ENCODE data around the gene CCDC85B. TPM values are rescaled to one million over a fixed set of nuclear protein-coding genes. Genes with fewer than 3 reads are reported as not detected.

Gene CCDC85B
- total and polyA plus RNA-seq, 2 of the 13 experiments (the other 11 are each of a cell fraction or from before 2014, with no cell fraction given) = 8.2 to 19.5 TPM

DNA sequence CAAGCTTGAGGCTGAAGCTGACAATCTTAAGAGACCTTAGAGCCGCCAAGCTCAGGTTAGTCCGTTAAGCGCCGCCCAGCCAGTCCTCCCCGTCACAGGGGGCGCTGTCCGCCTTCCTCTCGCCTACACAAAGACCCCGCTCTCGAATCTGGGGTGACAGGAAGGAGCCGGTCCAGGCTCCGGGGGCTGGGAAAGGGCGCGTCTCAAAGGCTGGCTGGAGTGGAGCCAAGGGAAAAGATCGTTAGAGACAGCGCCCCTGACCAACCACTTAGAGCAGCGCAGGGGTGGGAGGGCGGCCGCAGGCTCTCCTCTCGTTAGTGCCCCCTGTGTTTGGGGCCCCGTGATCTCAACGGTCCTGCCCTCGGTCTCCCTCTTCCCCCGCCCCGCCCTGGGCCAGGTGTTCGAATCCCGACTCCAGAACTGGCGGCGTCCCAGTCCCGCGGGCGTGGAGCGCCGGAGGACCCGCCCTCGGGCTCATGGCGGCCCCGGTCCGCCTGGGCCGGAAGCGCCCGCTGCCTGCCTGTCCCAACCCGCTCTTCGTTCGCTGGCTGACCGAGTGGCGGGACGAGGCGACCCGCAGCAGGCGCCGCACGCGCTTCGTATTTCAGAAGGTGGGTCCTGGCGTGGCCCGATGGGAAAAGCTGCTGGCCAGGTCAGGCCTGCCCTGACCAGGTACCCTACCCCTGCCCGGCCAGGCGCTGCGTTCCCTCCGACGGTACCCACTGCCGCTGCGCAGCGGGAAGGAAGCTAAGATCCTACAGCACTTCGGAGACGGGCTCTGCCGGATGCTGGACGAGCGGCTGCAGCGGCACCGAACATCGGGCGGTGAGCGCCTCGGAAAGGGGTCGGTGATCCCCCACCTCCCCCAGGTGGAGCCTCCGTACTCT is 30.0 kb upstream of the CCDC85B start, which contains the start of gene MUS81 (continued):
- TF ChIP-seq, protein P1, sequence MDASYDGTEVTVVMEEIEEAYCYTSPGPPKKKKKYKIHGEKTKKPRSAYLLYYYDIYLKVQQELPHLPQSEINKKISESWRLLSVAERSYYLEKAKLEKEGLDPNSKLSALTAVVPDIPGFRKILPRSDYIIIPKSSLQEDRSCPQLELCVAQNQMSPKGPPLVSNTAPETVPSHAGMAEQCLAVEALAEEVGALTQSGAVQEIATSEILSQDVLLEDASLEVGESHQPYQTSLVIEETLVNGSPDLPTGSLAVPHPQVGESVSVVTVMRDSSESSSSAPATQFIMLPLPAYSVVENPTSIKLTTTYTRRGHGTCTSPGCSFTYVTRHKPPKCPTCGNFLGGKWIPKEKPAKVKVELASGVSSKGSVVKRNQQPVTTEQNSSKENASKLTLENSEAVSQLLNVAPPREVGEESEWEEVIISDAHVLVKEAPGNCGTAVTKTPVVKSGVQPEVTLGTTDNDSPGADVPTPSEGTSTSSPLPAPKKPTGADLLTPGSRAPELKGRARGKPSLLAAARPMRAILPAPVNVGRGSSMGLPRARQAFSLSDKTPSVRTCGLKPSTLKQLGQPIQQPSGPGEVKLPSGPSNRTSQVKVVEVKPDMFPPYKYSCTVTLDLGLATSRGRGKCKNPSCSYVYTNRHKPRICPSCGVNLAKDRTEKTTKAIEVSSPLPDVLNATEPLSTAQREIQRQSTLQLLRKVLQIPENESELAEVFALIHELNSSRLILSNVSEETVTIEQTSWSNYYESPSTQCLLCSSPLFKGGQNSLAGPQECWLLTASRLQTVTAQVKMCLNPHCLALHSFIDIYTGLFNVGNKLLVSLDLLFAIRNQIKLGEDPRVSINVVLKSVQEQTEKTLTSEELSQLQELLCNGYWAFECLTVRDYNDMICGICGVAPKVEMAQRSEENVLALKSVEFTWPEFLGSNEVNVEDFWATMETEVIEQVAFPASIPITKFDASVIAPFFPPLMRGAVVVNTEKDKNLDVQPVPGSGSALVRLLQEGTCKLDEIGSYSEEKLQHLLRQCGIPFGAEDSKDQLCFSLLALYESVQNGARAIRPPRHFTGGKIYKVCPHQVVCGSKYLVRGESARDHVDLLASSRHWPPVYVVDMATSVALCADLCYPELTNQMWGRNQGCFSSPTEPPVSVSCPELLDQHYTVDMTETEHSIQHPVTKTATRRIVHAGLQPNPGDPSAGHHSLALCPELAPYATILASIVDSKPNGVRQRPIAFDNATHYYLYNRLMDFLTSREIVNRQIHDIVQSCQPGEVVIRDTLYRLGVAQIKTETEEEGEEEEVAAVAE (CRISPR knock-in tag; IDR thresholded peaks at IDR 0.05; ENCODE audit: borderline replicate concordance) = peak; percentile 67; the same call in 1 of the 2 replicates
- peak; percentile 73; the same call in 1 of the 2 replicates for TF ChIP-seq NAIF1 (CRISPR knock-in tag; IDR thresholded peaks at IDR 0.05; ENCODE audit: borderline replicate concordance)
- TF ChIP-seq FOXA1 (IDR thresholded peaks at IDR 0.05) = no peak
- TF ChIP-seq FOXA1 (CRISPR knock-in tag; IDR thresholded peaks at IDR 0.05) = peak; percentile 21; the same call in 1 of the 2 replicates
- TF ChIP-seq MEIS1 (CRISPR knock-in tag; IDR thresholded peaks at IDR 0.05; ENCODE audit: borderline replicate concordance) = no peak
- no peak for TF ChIP-seq HNRNPH1 (optimal IDR thresholded peaks at IDR 0.05; ENCODE audit: low read depth, low read length)
- TF ChIP-seq ZNF160 (CRISPR knock-in tag; IDR thresholded peaks at IDR 0.05) = peak; percentile 72; the same call in 1 of the 2 replicates
- peak; percentile 80 for TF ChIP-seq SMAD3 (CRISPR knock-in tag; IDR thresholded peaks at IDR 0.05)
- TF ChIP-seq, protein P2, sequence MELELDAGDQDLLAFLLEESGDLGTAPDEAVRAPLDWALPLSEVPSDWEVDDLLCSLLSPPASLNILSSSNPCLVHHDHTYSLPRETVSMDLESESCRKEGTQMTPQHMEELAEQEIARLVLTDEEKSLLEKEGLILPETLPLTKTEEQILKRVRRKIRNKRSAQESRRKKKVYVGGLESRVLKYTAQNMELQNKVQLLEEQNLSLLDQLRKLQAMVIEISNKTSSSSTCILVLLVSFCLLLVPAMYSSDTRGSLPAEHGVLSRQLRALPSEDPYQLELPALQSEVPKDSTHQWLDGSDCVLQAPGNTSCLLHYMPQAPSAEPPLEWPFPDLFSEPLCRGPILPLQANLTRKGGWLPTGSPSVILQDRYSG (CRISPR knock-in tag; IDR thresholded peaks at IDR 0.05) = no peak
- TF ChIP-seq, protein P3, sequence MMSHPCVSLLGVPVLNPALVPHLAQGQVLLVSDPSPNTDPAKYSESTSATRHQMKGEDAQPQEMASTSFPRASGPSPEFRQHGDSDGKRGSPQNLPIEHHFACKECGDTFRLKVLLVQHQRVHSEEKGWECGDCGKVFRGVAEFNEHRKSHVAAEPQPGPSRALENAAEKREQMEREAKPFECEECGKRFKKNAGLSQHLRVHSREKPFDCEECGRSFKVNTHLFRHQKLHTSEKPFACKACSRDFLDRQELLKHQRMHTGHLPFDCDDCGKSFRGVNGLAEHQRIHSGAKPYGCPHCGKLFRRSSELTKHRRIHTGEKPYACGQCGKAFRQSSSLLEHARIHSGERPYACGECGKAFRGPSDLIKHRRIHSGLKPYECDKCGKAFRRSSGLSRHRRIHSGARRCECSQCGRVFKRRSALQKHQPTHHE (CRISPR knock-in tag; IDR thresholded peaks at IDR 0.05; ENCODE audit: borderline replicate concordance) = peak; percentile 79
- no peak for TF ChIP-seq ATAD3A (CRISPR knock-in tag; IDR thresholded peaks at IDR 0.05)
- TF ChIP-seq KMT2A (CRISPR knock-in tag; IDR thresholded peaks at IDR 0.05) = peak; percentile 67; the same call in 1 of the 2 replicates
- TF ChIP-seq ZNF337 (CRISPR knock-in tag; IDR thresholded peaks at IDR 0.05; ENCODE audit: borderline replicate concordance, low read depth) = no peak
- TF ChIP-seq SRSF4 (IDR thresholded peaks at IDR 0.05; ENCODE audit: low read depth, low read length, poor library complexity, severe bottlenecking) = no peak
- TF ChIP-seq, protein P4, sequence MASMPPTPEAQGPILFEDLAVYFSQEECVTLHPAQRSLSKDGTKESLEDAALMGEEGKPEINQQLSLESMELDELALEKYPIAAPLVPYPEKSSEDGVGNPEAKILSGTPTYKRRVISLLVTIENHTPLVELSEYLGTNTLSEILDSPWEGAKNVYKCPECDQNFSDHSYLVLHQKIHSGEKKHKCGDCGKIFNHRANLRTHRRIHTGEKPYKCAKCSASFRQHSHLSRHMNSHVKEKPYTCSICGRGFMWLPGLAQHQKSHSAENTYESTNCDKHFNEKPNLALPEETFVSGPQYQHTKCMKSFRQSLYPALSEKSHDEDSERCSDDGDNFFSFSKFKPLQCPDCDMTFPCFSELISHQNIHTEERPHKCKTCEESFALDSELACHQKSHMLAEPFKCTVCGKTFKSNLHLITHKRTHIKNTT (CRISPR knock-in tag; IDR thresholded peaks at IDR 0.05) = no peak
- no peak for TF ChIP-seq ZNF883 (CRISPR knock-in tag; IDR thresholded peaks at IDR 0.05; ENCODE audit: not compliant biosample characterization)
- TF ChIP-seq, protein P5, sequence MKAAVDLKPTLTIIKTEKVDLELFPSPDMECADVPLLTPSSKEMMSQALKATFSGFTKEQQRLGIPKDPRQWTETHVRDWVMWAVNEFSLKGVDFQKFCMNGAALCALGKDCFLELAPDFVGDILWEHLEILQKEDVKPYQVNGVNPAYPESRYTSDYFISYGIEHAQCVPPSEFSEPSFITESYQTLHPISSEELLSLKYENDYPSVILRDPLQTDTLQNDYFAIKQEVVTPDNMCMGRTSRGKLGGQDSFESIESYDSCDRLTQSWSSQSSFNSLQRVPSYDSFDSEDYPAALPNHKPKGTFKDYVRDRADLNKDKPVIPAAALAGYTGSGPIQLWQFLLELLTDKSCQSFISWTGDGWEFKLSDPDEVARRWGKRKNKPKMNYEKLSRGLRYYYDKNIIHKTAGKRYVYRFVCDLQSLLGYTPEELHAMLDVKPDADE (CRISPR knock-in tag; IDR thresholded peaks at IDR 0.05) = 0 out of 2 replicates have a peak, but pooled peaks have one; percentile 43
- no peak for TF ChIP-seq ZNF382 (CRISPR knock-in tag; IDR thresholded peaks at IDR 0.05; ENCODE audit: borderline replicate concordance)
- TF ChIP-seq NCOA1 (CRISPR knock-in tag; IDR thresholded peaks at IDR 0.05) = no peak; the same call in 1 of the 2 replicates

Measured in HepG2 (cell line).